ENCODE data around the gene MAML3.

MAML3 gene

DNA sequence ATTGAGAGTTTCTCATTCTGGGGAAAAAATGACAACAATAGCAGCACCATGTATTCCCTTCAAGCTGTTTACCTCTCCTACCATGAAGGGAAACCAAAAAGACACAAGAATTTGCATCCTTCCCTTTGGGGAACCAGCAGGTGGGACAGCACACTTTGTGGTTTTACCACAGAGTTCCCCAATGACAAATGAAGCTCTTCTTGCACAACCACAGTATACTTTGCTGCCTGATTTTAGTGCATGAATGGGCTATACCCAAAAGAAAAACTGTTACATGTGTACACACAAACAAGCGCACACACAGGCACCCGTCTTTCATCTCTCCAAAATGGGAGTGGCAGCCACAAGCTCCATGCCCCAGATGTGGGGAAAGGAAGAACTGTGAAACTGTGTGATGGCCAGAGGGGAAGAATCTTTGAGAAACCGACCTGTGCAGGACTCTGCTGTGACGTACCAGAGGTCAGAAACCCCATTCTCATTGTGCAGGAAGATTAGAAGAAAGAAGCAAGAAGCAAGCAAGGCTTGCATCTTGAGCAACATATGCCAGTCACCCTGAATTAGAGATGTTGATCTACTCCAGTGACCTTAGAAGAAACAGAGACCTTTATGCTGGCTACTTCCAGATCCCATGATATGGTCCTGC lies 2.7 kb upstream of the MAML3 start:
- no peak for DNase-seq (ENCODE audit: low spot score)

DNA sequence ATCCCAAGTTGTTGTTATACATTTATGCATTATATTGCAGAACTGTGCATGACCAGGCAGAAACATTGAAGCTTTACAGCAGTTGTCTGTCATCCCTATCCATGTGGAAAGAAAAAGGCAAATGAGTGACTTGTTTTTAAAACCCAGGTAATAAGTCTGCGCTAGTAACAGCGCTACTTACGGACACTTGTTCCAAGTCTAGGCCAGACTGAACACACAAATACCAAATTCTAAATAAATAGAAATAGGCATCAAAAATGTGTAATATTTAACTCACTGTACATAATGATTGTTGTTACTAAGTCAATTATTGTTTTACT lies 548 bp upstream of the MAML3 start:
- no peak for DNase-seq (ENCODE audit: low spot score)

DNA sequence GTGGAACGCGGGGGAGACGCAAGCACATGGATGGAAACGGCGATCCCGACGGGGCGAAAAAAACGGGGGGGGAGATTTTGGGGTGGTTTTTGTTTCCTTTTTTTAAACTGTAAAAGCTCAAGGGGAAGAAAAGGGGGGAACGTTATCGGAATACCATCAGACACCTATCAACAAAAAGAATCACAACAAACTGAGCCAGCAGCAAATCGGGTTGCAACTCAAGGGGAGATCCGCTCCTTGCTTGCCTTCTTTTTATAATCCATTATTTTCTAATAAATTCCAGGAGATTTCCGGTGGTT lies 616 bp downstream of the MAML3 start:
- DNase-seq (ENCODE audit: low spot score) = no peak

DNA sequence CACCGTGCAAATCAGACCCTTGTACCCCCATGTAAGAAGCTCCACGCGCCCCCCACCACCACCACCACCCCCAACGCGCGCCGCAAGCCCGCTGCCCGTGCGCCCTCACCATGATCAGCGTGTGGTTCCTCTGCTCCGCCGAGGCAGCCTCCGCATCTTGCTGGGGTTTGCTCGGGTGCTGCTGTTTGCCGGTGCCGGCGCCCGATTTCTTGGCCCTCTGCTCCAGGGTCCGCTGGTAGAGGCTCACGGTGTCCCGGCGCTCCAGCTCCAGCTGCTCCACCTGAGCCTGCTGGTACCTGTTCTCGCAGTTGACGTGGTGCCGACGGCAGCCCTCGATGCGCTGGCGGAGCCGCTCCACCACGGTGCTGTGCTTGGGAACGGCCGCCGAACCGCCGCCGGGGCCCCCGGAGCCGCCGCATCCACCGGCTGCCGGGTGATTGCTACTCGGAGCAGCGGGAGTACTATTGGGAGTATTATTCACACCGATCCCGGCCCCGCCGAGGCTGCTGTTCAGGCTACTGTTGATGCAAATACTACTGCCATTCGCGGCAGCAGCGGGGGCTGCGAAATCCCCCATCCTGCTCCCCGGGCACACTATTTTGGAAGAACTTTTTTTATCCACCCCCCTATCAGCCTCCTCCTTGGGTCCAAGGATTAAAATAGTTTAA lies 1.1 kb downstream of the MAML3 start:
- DNase-seq (ENCODE audit: low spot score) = no peak

DNA sequence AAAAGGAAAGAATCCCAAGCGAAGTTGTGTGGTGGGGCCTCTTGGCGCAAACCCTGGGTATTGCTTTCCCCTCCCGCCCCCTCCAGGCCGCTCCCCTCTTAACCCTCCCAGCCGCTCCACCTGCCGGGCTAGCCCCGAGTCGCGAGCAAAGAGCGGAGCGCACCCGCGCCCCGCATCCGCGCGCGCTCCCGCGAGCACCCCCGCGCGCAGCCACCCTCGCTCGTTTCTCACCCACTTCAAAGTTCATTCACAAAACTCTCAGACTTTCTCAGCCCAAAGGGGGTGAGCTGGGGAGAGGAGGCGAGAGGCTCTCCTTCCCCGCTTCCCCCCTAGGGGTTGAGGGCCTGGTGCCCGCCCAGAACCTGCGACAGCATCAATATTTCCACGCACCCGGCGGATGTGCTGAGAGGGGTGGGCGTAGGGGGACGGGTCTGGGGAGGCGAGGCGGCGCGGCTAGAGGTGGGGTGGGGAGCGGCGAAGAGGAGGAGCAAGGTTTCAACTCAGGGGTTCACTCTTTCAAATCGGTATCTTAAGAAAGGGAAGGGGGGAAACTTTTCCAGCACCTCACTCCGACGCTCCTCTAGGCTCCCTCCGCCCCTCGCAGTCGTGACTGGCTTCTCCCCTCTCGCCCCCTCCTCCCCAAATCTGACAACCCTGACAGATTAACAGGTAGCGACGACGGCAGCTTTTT lies 1.8 kb downstream of the MAML3 start:
- peak; percentile 66 for DNase-seq (ENCODE audit: low spot score)

DNA sequence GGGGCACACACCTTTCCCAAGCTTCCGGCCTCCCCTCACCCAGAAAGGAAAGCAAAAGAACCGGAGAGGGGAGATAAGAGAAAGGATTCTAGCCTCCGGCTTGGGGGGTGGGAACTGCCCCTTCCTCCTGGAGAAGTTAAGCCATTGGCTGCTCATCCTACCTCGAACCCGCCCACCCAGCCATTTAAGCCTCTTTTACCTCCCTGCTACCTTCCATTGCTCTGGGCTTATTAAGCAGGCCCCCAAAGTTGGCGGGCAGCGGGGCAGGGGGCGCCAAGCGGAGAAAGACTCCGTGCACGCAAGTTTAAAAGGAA lies 2.3 kb downstream of the MAML3 start:
- DNase-seq (ENCODE audit: low spot score) = peak; percentile 90

DNA sequence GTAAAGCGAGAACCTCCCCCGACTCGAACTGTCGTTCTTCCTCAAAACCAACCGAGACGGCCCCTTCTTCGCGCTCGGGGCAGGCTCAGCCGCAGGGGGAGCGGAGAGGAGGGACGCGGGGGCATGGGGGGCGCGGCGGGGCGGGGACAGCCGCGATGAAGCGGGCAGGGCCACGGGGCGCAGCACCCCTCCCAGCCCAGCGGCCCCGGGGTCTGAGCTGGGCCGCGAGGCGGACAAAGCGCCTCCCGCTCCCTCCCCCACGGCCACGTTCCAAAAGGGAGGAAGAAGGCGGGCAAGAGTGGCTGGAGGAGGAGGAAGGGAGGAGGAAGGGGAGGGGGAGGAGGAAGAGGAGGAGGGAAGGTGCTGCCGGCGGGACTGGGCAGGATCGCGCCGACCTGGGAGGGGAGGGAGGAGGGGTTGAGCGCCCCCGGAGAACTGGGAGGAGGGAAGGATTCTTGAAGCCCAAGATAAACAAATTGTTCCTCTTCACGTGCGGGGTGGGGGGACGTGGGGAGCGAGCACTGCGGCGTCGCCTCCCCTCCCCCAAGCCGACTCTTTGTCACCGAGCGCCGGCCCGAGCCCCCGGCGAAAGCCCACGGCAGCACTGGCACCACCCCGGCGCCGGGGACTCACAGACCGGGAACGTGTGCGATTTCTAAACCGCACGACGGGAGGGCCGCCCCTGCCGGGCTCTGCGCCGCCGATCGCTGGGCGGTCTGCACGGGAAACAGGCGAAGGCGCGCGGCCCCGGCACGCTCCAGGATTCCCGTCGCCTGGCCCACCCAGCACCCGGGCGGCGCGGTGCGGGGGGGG lies 2.9 kb downstream of the MAML3 start:
- peak; percentile 78 for DNase-seq (ENCODE audit: low spot score)

DNA sequence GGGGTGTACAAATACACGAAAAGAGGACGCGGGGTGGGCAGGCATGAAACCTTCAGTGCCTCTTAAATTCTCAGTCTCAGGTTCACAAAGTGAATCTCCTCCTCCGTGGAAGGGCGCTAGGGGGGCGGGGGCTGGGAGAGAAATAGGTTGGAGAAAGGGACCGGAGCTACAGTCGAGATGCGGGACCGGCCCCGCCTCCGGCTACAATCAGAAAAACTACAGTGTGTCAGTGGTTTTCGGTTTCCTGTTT lies 3.4 kb downstream of the MAML3 start:
- DNase-seq (ENCODE audit: low spot score) = no peak

DNA sequence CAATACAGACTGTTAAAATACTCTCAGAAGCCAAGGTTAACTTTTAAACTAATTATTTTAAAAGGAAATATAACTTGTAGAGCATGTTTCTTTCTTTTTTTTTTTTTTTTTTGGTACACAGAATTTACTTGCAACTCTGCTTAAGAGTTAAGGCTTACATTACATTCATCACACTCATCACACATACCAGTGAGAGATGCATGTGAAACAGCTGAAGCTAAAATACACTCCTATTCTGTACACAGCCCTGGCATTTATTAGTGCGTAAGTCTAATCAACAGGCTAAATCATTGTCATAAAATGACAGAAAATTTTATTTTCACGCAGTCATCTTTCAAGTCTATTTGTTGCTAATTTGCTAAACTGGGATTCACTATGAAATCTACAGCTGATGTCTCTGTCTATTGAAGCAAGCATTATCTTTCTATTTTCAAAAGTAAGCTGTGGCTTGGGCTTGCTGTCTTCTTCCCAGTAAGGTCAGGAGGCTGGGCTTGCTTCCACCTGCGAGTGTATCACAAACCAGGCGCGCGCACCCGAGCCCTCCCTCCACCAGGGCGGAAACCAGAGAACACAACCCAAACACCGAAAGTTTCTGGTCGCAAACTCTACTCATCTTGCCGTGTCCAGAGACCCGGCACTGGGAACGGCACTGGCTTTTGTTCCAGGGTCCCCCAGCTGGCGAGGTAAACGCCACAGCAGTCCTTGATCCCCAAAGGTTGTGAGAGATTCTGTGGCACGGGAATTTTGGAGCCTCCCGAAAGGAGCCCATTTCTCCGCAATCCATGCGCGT lies 3.9 kb downstream of the MAML3 start:
- peak; percentile 62 for DNase-seq (ENCODE audit: low spot score)

DNA sequence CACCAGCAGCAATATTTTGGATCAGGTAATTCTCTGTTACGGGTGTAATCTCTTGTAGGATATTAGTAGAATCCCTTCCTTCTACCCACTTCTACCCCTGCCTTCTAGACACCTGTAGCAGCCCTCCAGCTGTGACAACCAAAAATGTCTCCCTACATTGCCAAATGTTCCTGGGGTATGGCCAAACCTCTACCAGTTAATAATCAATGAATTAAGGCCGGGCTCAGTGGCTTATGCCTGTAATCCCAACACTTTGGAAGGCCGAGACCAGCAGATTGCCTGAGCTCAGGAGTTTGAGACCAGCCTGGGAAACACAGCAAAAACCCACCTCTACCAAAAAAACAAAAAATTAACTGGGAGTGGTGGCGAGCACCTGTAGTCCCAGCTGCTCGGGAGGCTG lies 9.9 kb downstream of the MAML3 start:
- DNase-seq (ENCODE audit: low spot score) = no peak

DNA sequence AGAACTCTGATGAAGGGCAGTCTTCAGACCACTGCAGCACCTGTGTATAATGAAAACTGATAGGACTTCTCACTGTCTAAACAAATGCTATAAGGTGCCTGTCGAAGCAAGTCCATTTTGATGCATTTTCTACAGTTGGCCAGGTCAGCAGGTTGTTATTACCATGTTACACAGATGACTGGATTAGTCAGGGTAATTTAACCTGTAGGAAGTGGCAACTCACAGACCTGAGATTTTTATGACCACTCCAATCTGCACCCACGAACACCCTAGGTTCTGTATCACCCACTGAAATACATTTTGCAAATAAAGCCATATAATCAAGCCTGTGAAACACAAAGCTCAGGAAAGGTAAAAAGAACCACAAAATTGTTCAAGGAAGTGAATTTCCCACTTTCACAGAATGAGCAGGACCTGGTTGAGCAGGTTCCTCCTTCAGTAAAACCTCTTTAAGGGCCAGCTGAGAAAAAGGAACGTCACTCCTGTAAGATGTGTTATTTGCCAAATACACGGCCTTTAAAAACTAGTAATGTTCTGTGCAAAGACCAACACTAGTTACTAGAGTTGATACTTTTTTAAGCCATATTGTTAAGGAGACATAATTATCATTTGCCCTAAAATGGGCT lies 12.7 kb downstream of the MAML3 start:
- DNase-seq (ENCODE audit: low spot score) = no peak

DNA sequence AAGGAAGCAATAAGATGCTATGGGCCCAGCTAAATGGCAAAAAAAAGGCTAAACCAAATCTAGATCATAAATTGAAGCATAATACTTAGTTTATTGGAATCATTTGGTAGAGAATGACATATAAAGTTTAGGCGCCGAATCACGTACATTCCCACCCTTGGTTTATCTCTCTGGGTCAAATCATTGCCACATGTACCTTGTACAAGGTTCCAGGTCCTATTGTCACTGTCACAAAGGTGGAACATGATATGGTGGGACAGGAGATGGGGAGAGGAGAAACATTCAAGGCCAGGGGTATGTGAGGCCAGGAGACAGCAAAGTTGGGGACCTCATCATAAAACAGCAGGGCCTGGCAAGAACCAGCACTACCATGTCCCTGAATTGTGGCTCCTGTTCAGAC lies 13.4 kb downstream of the MAML3 start:
- DNase-seq (ENCODE audit: low spot score) = no peak

DNA sequence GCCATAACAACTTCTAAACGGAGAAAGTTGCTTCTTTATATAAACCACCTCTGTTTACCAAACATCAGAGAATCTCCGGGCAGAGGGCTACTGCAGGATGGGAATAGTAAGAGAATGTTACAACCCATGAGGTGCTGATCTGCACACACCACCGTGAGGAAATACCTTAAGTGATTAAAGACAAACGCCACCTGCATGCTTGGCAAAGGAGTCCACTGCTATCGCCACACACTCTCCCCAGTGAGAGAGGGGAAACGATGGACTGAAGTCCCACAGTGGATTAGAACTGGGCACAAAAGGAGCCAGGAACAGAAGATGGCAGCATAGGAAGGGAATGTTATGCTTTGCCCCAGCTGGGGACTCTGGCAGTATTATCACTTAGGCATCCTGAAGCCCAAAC lies 15.6 kb downstream of the MAML3 start:
- no peak for DNase-seq (ENCODE audit: low spot score)

DNA sequence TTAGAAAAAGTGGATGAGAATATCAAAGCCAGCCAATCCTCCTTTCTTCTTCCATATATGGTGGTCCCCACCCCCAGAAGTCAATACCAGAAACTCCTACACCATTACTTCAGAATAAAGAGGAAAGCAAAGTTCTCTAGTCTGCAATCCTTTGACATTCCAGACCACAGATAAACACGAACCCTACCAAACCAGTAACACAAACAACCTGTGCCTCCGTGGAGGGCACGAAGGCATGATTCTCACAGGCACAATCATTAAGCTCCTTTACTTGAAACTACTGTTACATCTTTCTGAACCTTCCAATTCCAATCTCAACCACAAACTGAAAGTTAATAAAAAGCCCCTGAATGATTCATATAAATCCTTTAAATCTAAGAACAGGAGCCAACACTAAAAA lies 16.3 kb downstream of the MAML3 start:
- DNase-seq (ENCODE audit: low spot score) = no peak

DNA sequence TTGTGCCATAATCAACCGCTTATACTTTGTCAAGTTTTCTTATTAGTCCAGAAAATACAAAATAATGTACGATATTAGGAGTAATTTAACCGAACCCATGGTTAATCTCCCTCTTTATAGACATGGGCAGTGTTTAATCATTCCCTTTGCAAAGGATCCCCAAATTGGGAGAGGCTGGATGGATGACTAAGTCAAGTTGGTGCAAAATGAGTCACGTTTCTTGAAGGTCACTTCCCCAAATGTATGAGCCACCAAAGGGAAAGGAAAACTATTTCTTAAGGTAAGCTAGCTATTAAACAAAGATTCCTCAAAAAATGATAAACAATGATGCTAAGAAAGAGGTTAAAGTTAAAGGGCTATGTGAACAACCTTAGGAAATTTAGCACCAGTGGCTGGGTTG lies 17.5 kb downstream of the MAML3 start:
- no peak for DNase-seq (ENCODE audit: low spot score)

DNA sequence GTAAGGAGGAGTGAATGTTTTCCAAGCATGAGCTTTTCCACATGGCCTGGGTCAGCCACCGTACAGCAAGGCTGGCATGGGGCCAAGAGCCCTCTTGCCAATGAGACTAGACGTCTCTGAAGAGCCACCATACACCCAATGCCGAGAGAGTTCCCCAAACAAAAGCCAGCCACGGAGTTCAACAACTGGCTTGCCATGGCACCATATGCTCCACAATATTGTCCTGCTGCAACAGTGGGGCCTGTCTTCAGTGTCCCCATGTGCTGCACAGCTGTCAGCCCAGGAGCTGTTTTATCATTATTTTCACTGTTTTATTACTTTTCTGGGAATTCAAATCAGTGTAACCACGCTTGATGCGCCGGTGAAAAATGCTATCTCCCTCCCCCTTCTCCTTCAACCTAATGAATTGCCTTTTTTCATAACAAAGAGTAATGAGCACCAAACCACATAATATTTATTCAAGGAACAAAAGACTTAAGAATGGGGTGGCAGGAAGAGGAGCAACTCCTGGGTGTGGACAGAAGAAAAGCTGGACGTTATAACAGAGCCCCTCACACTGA lies 18.4 kb downstream of the MAML3 start:
- DNase-seq (ENCODE audit: low spot score) = no peak

DNA sequence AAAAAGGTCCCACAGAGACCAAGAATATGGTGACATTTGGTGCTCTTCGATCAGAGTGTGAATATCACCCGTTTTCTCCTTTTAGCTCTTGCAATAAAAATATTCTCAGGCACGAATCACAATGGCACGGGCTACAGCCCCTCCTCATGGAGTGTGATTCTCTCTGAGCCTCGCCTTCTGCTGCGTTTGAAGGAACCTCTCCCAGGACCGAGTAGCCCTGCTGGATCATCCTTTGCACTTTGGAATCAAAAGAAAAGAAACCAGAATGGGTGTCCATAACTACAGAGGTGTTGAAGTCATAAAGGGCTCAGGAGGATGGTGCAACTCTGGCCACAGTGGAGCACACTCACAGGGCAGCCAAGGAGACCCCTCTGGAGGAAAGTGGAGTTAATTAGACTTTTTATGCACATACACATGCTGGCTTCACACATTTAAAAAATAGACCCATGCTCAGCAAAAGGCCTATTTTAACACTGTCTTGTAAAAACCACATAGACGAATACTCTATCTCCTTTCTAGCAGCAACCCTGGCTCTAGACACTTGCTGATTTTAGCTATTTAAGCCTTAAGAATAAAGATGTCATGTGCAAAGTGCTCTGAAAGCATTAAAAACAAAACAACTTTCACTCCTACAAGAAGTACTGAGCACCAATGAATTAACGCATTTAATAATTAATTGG lies 19.1 kb downstream of the MAML3 start:
- no peak for DNase-seq (ENCODE audit: low spot score)

DNA sequence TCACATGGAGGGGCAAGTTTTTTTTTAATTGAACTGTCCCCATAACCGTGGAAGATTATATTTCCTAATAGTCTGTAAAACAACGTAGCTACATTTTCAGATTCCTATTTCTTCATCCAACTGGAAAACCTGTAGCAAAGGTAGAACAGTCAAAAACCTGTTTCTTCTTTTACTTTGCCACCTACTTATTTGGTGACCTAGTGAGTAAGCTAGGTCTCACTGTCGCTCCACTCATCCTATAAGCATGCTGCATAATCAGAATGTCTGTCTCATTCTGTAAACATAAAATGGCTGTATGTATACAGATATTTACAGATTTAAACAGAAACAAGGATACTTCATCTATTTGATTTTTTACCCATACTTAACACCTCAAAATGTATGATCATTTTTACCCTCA lies 20.4 kb downstream of the MAML3 start:
- DNase-seq (ENCODE audit: low spot score) = no peak

DNA sequence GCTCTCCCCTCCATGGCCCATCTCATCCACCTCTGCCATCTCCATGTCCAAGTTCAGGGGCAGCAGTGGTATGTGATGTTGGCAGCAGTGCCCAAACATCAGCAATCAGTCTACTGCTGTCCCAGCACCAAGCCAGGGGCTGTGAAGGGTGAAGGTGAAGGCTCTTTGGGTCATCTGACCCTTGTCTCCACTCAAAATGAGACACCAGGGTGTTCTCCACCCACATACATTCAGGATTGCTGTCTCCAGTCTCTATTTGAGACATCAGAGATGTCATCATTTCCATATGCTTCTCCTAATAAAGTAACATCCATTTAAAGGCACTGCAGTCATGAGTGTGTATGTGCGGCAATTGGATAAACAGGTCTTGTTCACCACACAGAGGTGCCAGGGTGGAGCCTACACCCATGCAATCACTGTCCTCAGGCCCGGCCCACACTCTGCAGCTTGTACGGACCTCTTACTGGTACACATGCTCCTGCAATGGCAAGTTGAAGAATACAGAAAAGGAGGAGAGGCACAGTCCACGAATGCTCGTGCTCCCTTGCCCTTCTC lies 22.2 kb downstream of the MAML3 start:
- no peak for DNase-seq (ENCODE audit: low spot score)

DNA sequence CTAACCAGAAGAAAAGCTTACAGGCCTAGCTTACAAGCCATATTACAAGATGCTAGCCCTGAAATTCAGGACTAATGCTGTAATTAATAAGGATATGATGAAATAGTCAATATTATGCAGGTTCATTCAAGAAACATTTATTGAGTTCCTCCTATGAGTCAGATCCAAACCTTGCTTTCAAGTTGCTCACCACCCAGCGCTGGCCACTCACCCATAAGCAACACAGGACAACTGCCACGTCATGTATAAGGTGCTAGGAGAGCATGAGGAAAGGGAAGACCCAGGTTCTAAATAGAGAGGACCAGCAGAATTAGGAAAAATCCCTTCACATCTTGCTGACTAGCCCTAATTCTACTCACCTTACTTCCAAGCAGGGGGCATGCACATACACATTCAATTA lies 23.3 kb downstream of the MAML3 start:
- no peak for DNase-seq (ENCODE audit: low spot score)

DNA sequence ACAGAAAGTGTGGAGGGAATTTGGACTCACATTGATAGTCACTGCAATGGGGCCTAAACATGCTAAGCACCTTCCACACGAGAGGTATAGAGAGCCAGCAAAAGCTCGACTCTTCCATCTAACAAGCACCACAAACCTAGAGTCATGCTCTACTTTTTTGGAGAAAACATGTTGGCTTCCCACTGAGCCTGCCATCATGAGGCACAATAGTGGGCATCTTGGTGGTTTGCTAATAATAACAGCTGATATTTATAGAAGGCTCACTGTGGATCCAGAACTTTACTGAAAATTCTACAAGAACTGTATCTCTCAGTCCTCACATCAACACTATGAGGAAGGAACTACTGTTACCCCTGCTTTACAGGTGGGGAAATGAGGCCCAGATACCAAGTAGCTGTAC lies 26.6 kb downstream of the MAML3 start:
- DNase-seq (ENCODE audit: low spot score) = no peak

Measured in COLO829 (cell line).